Urinary bladder (tissue), 4 donors: ENCODE data around the gene EIF4E2. TPM values are rescaled to one million over a fixed set of nuclear protein-coding genes. Genes with fewer than 3 reads are reported as not detected.

Experiments used
- DNase-seq: peaks from one replicate; pipeline ENCODE4 v3.0.0-alpha.2; 2015; ENCODE audit errors: extremely low spot score
- H3K27ac ChIP-seq: one replicate; pipeline ENCODE4 v1.5.1; 2013; ENCODE audit warnings: low read depth, mild to moderate bottlenecking, moderate library complexity
- H3K36me3 ChIP-seq: one replicate; pipeline ENCODE4 v1.6.1; 2013; ENCODE audit warnings: mild to moderate bottlenecking, moderate library complexity; ENCODE audit not compliant: insufficient read depth
- H3K4me1 ChIP-seq: one replicate; pipeline ENCODE4 v1.6.1; 2013; ENCODE audit warnings: mild to moderate bottlenecking, moderate library complexity; ENCODE audit not compliant: insufficient read depth
- H3K4me3 ChIP-seq: one replicate; pipeline ENCODE4 v1.5.1; 2013; ENCODE audit warnings: low read depth, low read length
- WGBS: extraction: QIAGEN DNeasy Blood & Tissue Kit; methylation state at CpG from one replicate; pipeline ENCODE4 v1.1.7; 2013; 5-methylcytosine and 5-hydroxymethylcytosine counted together
- polyA plus RNA-seq: library from polyadenylated mRNA; stranded (reverse); fragments of 200-250 nt; gene quantifications from one replicate; pipeline ENCODE4 v1.2.3, GENCODE V29; 2013
- total RNA-seq: library from RNA; depleted of rRNA; stranded (reverse); fragments of >200 nt; gene quantifications from one replicate; pipeline ENCODE4 v1.2.3, GENCODE V29; 2014
- donor health status: healthy with polysubstance abuse.
- donor health status: healthy.

Gene EIF4E2
- total RNA-seq, result 63.3 TPM
- polyA plus RNA-seq, result 63.2 TPM

- Histone ChIP-seq H3K27ac (peak within 1 kb of the TSS; percentile 99), H3K4me1 (no peaks in the 10 kb centered on the region), H3K36me3 (no peaks in the 10 kb centered on the region), H3K4me3 (peak within 1 kb of the TSS; percentile 96)
- WGBS, result under 1% methylated on average over 81 of the region's 81 CpGs
- peak; percentile 85 for DNase-seq
Measured at GRCh38 chr2:232550354-232551249, at the start of gene EIF4E2, which contains the start of gene TIGD1. EIF4E2 (plus strand) TSS chr2:232550689; CDS start chr2:232550725, 36 bp downstream. TIGD1 (minus strand) TSS chr2:232550557; CDS start chr2:232549882, 675 bp downstream.

- 72% methylated on average over 9 of the region's 9 CpGs for WGBS
- no peak for DNase-seq
- no peaks in the 10 kb centered on the region for H3K4me1 ChIP-seq
- H3K36me3 ChIP-seq, result no peaks in the 10 kb centered on the region
- H3K4me3 ChIP-seq, result no peak overlapping the region
- no peak overlapping the region for H3K27ac ChIP-seq
Measured at GRCh38 chr2:232501331-232501771, 49.1 kb upstream of the EIF4E2 start.

GRCh38 chr2:232501794-232502390 lies 48.6 kb upstream of the EIF4E2 start:
- Histone ChIP-seq H3K4me3 (no peak overlapping the region), H3K4me1 (no peaks in the 10 kb centered on the region), H3K27ac (no peak overlapping the region), H3K36me3 (no peaks in the 10 kb centered on the region)
- WGBS, result 44% methylated on average over 10 of the region's 10 CpGs
- DNase-seq, result no peak

- 16% methylated on average over 21 of the region's 21 CpGs for WGBS
- Histone ChIP-seq H3K4me3 (no peak overlapping the region), H3K27ac (no peak overlapping the region), H3K36me3 (no peaks in the 10 kb centered on the region), H3K4me1 (no peaks in the 10 kb centered on the region)
- DNase-seq, result no peak
Measured at GRCh38 chr2:232502511-232502910, 48.0 kb upstream of the EIF4E2 start.

GRCh38 chr2:232502911-232503808 lies 47.3 kb upstream of the EIF4E2 start:
- under 1% methylated on average over 74 of the region's 75 CpGs for WGBS
- DNase-seq, result no peak

GRCh38 chr2:232503809-232504323 lies 46.6 kb upstream of the EIF4E2 start:
- Histone ChIP-seq H3K4me1 (no peaks in the 10 kb centered on the region), H3K27ac (no peak overlapping the region), H3K4me3 (no peak overlapping the region), H3K36me3 (no peaks in the 10 kb centered on the region)
- WGBS, result 22% methylated on average over 16 of the region's 16 CpGs
- DNase-seq, result no peak

More at GRCh38 chr2:232502911-232503808, 47.3 kb upstream of the EIF4E2 start:
- Histone ChIP-seq H3K4me1 (no peaks in the 10 kb centered on the region), H3K36me3 (no peaks in the 10 kb centered on the region), H3K27ac (no peak overlapping the region), H3K4me3 (peak overlapping the region; percentile 35)

GRCh38 chr2:232504438-232504837 lies 46.1 kb upstream of the EIF4E2 start:
- Histone ChIP-seq H3K4me1 (no peaks in the 10 kb centered on the region), H3K27ac (no peak overlapping the region), H3K36me3 (no peaks in the 10 kb centered on the region), H3K4me3 (no peak overlapping the region)
- WGBS, result 70% methylated on average over 2 of the region's 2 CpGs
- no peak for DNase-seq

- WGBS, result 35% methylated on average over 10 of the region's 10 CpGs
- no peaks in the 10 kb centered on the region for H3K36me3 ChIP-seq
- H3K4me1 ChIP-seq, result no peaks in the 10 kb centered on the region
- DNase-seq, result no peak
- H3K27ac ChIP-seq, result no peak overlapping the region
- no peak overlapping the region for H3K4me3 ChIP-seq
Measured at GRCh38 chr2:232505856-232506255, 44.6 kb upstream of the EIF4E2 start.

GRCh38 chr2:232506709-232507108 lies 43.8 kb upstream of the EIF4E2 start:
- no peak overlapping the region for H3K4me3 ChIP-seq
- DNase-seq, result no peak
- 67% methylated on average over 4 of the region's 4 CpGs for WGBS

GRCh38 chr2:232508251-232508650 lies 42.2 kb upstream of the EIF4E2 start:
- H3K27ac ChIP-seq, result no peak overlapping the region
- no peak for DNase-seq
- H3K4me1 ChIP-seq, result no peaks in the 10 kb centered on the region
- 70% methylated on average over 7 of the region's 7 CpGs for WGBS
- no peak overlapping the region for H3K4me3 ChIP-seq
- H3K36me3 ChIP-seq, result no peaks in the 10 kb centered on the region

More at GRCh38 chr2:232506709-232507108, 43.8 kb upstream of the EIF4E2 start:
- Histone ChIP-seq H3K36me3 (no peaks in the 10 kb centered on the region), H3K27ac (no peak overlapping the region), H3K4me1 (no peaks in the 10 kb centered on the region)

GRCh38 chr2:232511336-232511890 lies 39.1 kb upstream of the EIF4E2 start:
- no peak overlapping the region for H3K4me3 ChIP-seq
- no peak for DNase-seq
- H3K4me1 ChIP-seq, result no peaks in the 10 kb centered on the region
- H3K36me3 ChIP-seq, result no peaks in the 10 kb centered on the region
- H3K27ac ChIP-seq, result no peak overlapping the region
- 57% methylated on average over 11 of the region's 11 CpGs for WGBS

- no peak overlapping the region for H3K27ac ChIP-seq
- H3K4me3 ChIP-seq, result no peak overlapping the region
- no peaks in the 10 kb centered on the region for H3K4me1 ChIP-seq
- H3K36me3 ChIP-seq, result no peaks in the 10 kb centered on the region
- DNase-seq, result no peak
- 53% methylated on average over 10 of the region's 10 CpGs for WGBS
Measured at GRCh38 chr2:232512602-232513001, 37.9 kb upstream of the EIF4E2 start.

- no peak overlapping the region for H3K4me3 ChIP-seq
- H3K27ac ChIP-seq, result no peak overlapping the region
- H3K4me1 ChIP-seq, result no peaks in the 10 kb centered on the region
- WGBS, result 74% methylated on average over 5 of the region's 5 CpGs
- no peak for DNase-seq
- H3K36me3 ChIP-seq, result no peaks in the 10 kb centered on the region
Measured at GRCh38 chr2:232513353-232513752, 37.1 kb upstream of the EIF4E2 start.
